Anterior cingulate cortex (tissue), 58 donors: ENCODE measurements around the gene ANO10.

Source experiments
- DNase-seq, 58 donors: peaks; one replicate each; lab custom pipeline; 2025; lab: John Stamatoyannopoulos, UW

Gene ANO10

GRCh38 chr3:43435706-43436105 is 186.1 kb downstream of the ANO10 start:
- DNase-seq: no peak

GRCh38 chr3:43434431-43434830 is 187.4 kb downstream of the ANO10 start:
- no peak for DNase-seq

- DNase-seq: no peak
Observed at GRCh38 chr3:43432462-43432861, 189.3 kb downstream of the ANO10 start.

GRCh38 chr3:43426388-43426787 is 195.4 kb downstream of the ANO10 start:
- peak in 14 of 58 donors; percentile 4 to 41 (median 10) for DNase-seq

GRCh38 chr3:43425829-43426228 is 196.0 kb downstream of the ANO10 start:
- no peak for DNase-seq

- DNase-seq: no peak
Observed at GRCh38 chr3:43423639-43424038, 198.2 kb downstream of the ANO10 start.

GRCh38 chr3:43423142-43423541 is 198.7 kb downstream of the ANO10 start:
- peak in 4 of 58 donors; percentile 6 to 27 (median 9) for DNase-seq

GRCh38 chr3:43418601-43419272 is 203.1 kb downstream of the ANO10 start:
- no peak for DNase-seq

- no peak for DNase-seq
Observed at GRCh38 chr3:43417133-43417532, 204.7 kb downstream of the ANO10 start.

- no peak for DNase-seq
Observed at GRCh38 chr3:43415088-43415487, 206.7 kb downstream of the ANO10 start.

- DNase-seq: no peak
Observed at GRCh38 chr3:43413676-43414368, 208.0 kb downstream of the ANO10 start.

GRCh38 chr3:43411429-43411828 is 210.4 kb downstream of the ANO10 start:
- DNase-seq: peak in 30 of 58 donors; percentile 6 to 62 (median 24)

GRCh38 chr3:43410592-43410991 is 211.2 kb downstream of the ANO10 start:
- DNase-seq: no peak

- DNase-seq: no peak
Observed at GRCh38 chr3:43409506-43409905, 212.3 kb downstream of the ANO10 start.

- no peak for DNase-seq
Observed at GRCh38 chr3:43406643-43407023, 215.2 kb downstream of the ANO10 start.

- peak in 36 of 58 donors; percentile 3 to 75 (median 41) for DNase-seq
Observed at GRCh38 chr3:43405888-43406642, 215.7 kb downstream of the ANO10 start.

- no peak for DNase-seq
Observed at GRCh38 chr3:43400781-43401730, 220.8 kb downstream of the ANO10 start.

- no peak for DNase-seq
Observed at GRCh38 chr3:43400167-43400566, 221.6 kb downstream of the ANO10 start.

- DNase-seq: no peak
Observed at GRCh38 chr3:43399034-43399433, 222.8 kb downstream of the ANO10 start.

GRCh38 chr3:43394041-43394554 is 227.7 kb downstream of the ANO10 start:
- DNase-seq: no peak
